Stimulated activated CD4-positive, alpha-beta T cell treated with anti-CD3 and anti-CD28 coated beads, Interleukin-4, amount 100 ng/mL, for 48 hours (primary cell): ENCODE measurements around the gene EFNA1.

Experiments
- DNase-seq, 2 donors: peaks; one replicate each; pipeline ENCODE4 v3.0.0-alpha.2; 2020; ENCODE audit warnings: low read depth in 2 of 2

EFNA1 gene

GRCh38 chr1:155127105-155127966 lies at the start of gene EFNA1:
Gene EFNA1 (plus strand): TSS chr1:155127876. CDS start chr1:155127978, 102 bp downstream.
- peak in 1 of 2 donors; percentile 18 for DNase-seq

GRCh38 chr1:155078469-155079209 lies 49.0 kb upstream of the EFNA1 start, which contains the start of gene EFNA3:
Gene EFNA3 (plus strand): TSS chr1:155078837. CDS start chr1:155078942, 105 bp downstream.
- DNase-seq = no peak

GRCh38 chr1:155079210-155079486 lies 48.5 kb upstream of the EFNA1 start:
- DNase-seq = no peak

GRCh38 chr1:155079487-155080311 lies 48.0 kb upstream of the EFNA1 start:
- no peak for DNase-seq

GRCh38 chr1:155080312-155081228 lies 47.1 kb upstream of the EFNA1 start:
- DNase-seq = no peak

- DNase-seq = no peak
These were observed 46.0 kb upstream of the EFNA1 start for GRCh38 chr1:155081472-155082300.

- DNase-seq = no peak
These were observed 45.2 kb upstream of the EFNA1 start for GRCh38 chr1:155082301-155083051.

- no peak for DNase-seq
These were observed 44.6 kb upstream of the EFNA1 start for GRCh38 chr1:155083052-155083541.

- no peak for DNase-seq
These were observed 43.6 kb upstream of the EFNA1 start for GRCh38 chr1:155083865-155084721.

- peak; percentile 87 to 90 for DNase-seq
These were observed 42.8 kb upstream of the EFNA1 start for GRCh38 chr1:155084722-155085503.

- peak; percentile 68 to 73 for DNase-seq
These were observed 42.1 kb upstream of the EFNA1 start for GRCh38 chr1:155085504-155086127.

GRCh38 chr1:155086128-155086741 lies 41.4 kb upstream of the EFNA1 start:
- peak; percentile 71 to 88 for DNase-seq

GRCh38 chr1:155086856-155087535 lies 40.7 kb upstream of the EFNA1 start:
- DNase-seq = no peak

GRCh38 chr1:155091071-155092051 lies 36.3 kb upstream of the EFNA1 start:
- DNase-seq = peak; percentile 70 to 81

- DNase-seq = no peak
These were observed 35.5 kb upstream of the EFNA1 start for GRCh38 chr1:155092131-155092530.
